ENCODE results near the gene GMPS. TPM values are rescaled to one million over a fixed set of nuclear protein-coding genes. Genes with fewer than 3 reads are reported as not detected.

Gene GMPS
- total and polyA plus RNA-seq, 2 of the 4 experiments (the other 2 are of a cell fraction): 33.9 to 52.5 TPM

- H3K56ac ChIP-seq (ENCODE audit: extremely low read depth, insufficient read depth, low read length): no peak overlapping the region
- peaks cover 4 to 5% of the 10 kb centered on the region in 2 experiments; a peak in 1 of 4 replicates for H3K79me1 ChIP-seq (ENCODE audit: low read depth in 1 of 2, low read length in 2 of 2)
- H2AK9ac ChIP-seq (replicated peaks; ENCODE audit: low read depth, low read length, poor library complexity): no peak overlapping the region
- intact Hi-C loops (cut with micrococcal nuclease): no loop called here
- 0 out of 2 replicates have a peak, but pooled peaks cover under 1% of the 10 kb centered on the region for H3K9me1 ChIP-seq (ENCODE audit: insufficient read depth, low read length)
- no peak overlapping the region for H2BK5ac ChIP-seq (ENCODE audit: low read depth, low read length, poor library complexity, severe bottlenecking)
- no peak overlapping the region for H3K9ac ChIP-seq (ENCODE audit: low read depth, low read length)
- no peak overlapping the region for H3K4ac ChIP-seq (ENCODE audit: low read depth, low read length)
- ChIA-PET CTCF (interaction anchor here (0.5 to 1.6 kb wide), 3 partner anchors 18 to 98 kb away, joined by 3 to 5 read pairs (median 4); no protein-coding TSS in a partner anchor), POLR2A (ENCODE audit: unreplicated experiment) (no interaction called here)
- no peak overlapping the region for H3K18ac ChIP-seq (ENCODE audit: low read depth, low read length)
- no peak for DNase-seq
- H4K20me1 ChIP-seq (ENCODE audit: insufficient read depth, low read length): no peaks in the 10 kb centered on the region
- H3K27ac ChIP-seq (ENCODE audit: insufficient read depth, low read length): no peak overlapping the region
- H3K4me2 ChIP-seq (ENCODE audit: low read depth, low read length): no peak overlapping the region
- no peaks in the 10 kb centered on the region for H3K27me3 ChIP-seq (ENCODE audit: control insufficient read depth, insufficient read depth, low read length)
- no peaks in the 10 kb centered on the region for H3K4me1 ChIP-seq (ENCODE audit: control insufficient read depth, insufficient read depth, low read length)
- BruUV-seq (replicated peaks): no TSS peak
- no peak overlapping the region for H4K5ac ChIP-seq (ENCODE audit: low read depth, low read length)
- H2BK120ac ChIP-seq (ENCODE audit: low read depth, low read length): no peak overlapping the region
- no peak overlapping the region for H2AFZ ChIP-seq (replicated peaks; ENCODE audit: low read length, poor library complexity)
- no peak overlapping the region for H4K8ac ChIP-seq (ENCODE audit: low read depth in 2 of 2, low read length in 2 of 2)
- H2BK20ac ChIP-seq (ENCODE audit: low read depth, low read length): no peak overlapping the region
- no peak overlapping the region for H2BK15ac ChIP-seq (ENCODE audit: low read depth, low read length)
- WGBS, 2 experiments (ENCODE audit: extremely low coverage in 2 of 2, insufficient read length in 1 of 2): no CpG with 5 or more reads among the region's 5 CpGs
- dilution Hi-C loops (cut with HindIII; ENCODE audit: low sequenced_read_pairs, unreplicated experiment): no loop called here
- no peak overlapping the region for H2AK5ac ChIP-seq (ENCODE audit: low read depth, low read length)
- H4K91ac ChIP-seq (ENCODE audit: insufficient read depth, low read depth, low read length): no peak overlapping the region
- H3K9me3 ChIP-seq (ENCODE audit: control insufficient read depth, insufficient read depth, low read length): no peaks in the 10 kb centered on the region
- in situ Hi-C loops (cut with MboI; ENCODE audit: low sequenced_read_pairs): no loop called here
- TF ChIP-seq CEBPB (IDR thresholded peaks at IDR 0.05; ENCODE audit: low read depth, low read length) (peak; percentile 77), NFE2L2 (IDR thresholded peaks at IDR 0.05; ENCODE audit: low read depth, low read length) (no peak)
- H3K4me3 ChIP-seq (ENCODE audit: insufficient read depth, low read depth, low read length): no peak overlapping the region
- H3K36me3 ChIP-seq (ENCODE audit: control insufficient read depth, insufficient read depth, low read length): peaks cover 7% of the 10 kb centered on the region
- ATAC-seq (ENCODE audit: low read depth): no peak
- no peak overlapping the region for H3K14ac ChIP-seq (replicated peaks; ENCODE audit: low read depth, low read length)
- H3K23ac ChIP-seq (ENCODE audit: low read depth, low read length): no peak overlapping the region
Observed at GRCh38 chr3:155941354-155941753, 70.9 kb downstream of the GMPS start.
